Smooth muscle cell (in vitro differentiated cells): ENCODE measurements around the gene FAM83E. TPM values are rescaled to one million over a fixed set of nuclear protein-coding genes. Genes with fewer than 3 reads are reported as not detected.

Experiments
- DNase-seq: peaks from one replicate; lab custom pipeline; 2025; ENCODE audit not compliant: unreplicated experiment; lab: John Stamatoyannopoulos, UW
- H2AFZ ChIP-seq: fragments of 200-600 bp; sonication (generic); 2 replicates; pipeline ENCODE4 v1.6.0; 2016; ENCODE audit warnings: antibody characterized with exemption, low read depth, mild to moderate bottlenecking
- H3F3A ChIP-seq: fragments of 200-600 bp; sonication (generic); 2 replicates; pipeline ENCODE4 v1.6.0; 2017; ENCODE audit warnings: antibody characterized with exemption, low read depth
- H3K27ac ChIP-seq: fragments of 200-600 bp; sonication (generic); 2 replicates; pipeline ENCODE4 v1.5.1; 2016; ENCODE audit warnings: low read depth, mild to moderate bottlenecking
- H3K27me3 ChIP-seq: fragments of 200-600 bp; sonication (generic); 2 replicates; pipeline ENCODE4 v1.6.1; 2016; ENCODE audit warnings: low read depth, mild to moderate bottlenecking
- H3K36me3 ChIP-seq: fragments of 200-600 bp; sonication (generic); 2 replicates; pipeline ENCODE4 v1.5.1; 2016; ENCODE audit warnings: low read depth
- H3K4me1 ChIP-seq: fragments of 200-600 bp; sonication (generic); 2 replicates; pipeline ENCODE4 v1.5.1; 2016; ENCODE audit warnings: low read depth
- H3K4me2 ChIP-seq: fragments of 200-600 bp; sonication (generic); 2 replicates; pipeline ENCODE4 v1.6.0; 2016; ENCODE audit warnings: mild to moderate bottlenecking
- H3K4me3 ChIP-seq: fragments of 200-600 bp; sonication (generic); 2 replicates; pipeline ENCODE4 v1.5.1; 2016; ENCODE audit warnings: mild to moderate bottlenecking
- H3K79me2 ChIP-seq: fragments of 200-600 bp; sonication (generic); 2 replicates; pipeline ENCODE4 v1.6.0; 2016; ENCODE audit warnings: low read depth, mild to moderate bottlenecking
- H3K9ac ChIP-seq: fragments of 200-600 bp; sonication (generic); 2 replicates; pipeline ENCODE4 v1.6.0; 2016; ENCODE audit warnings: low read depth
- H3K9me3 ChIP-seq: fragments of 200-600 bp; sonication (generic); replicated peaks from 2 replicates; pipeline ENCODE4 v1.5.1; 2016; ENCODE audit warnings: low read depth
- H4K20me1 ChIP-seq: fragments of 200-600 bp; sonication (generic); 2 replicates; pipeline ENCODE4 v1.6.0; 2016; ENCODE audit warnings: low read depth
- CTCF ChIP-seq: fragments of 200-600 bp; sonication (generic); IDR thresholded peaks from 2 replicates; pipeline ENCODE4 v1.5.1; 2017; ENCODE audit warnings: borderline replicate concordance, mild to moderate bottlenecking, antibody characterized with exemption; ENCODE audit not compliant: insufficient read depth, poor library complexity, severe bottlenecking
- WGBS: methylation state at CpG from one replicate; pipeline ENCODE4 v1.1.7; 2016; ENCODE audit warnings: low lambda C conversion rate; 5-methylcytosine and 5-hydroxymethylcytosine counted together
- polyA plus RNA-seq: library from polyadenylated mRNA; unstranded; fragments of >200 nt; fragmentation: Nextera tagmentation; extraction: Ambion mirVana; gene quantifications from 2 replicates; pipeline ENCODE4 v1.2.1, GENCODE V29; 2016
- total RNA-seq: library from RNA; depleted of rRNA; stranded (reverse); fragments of >200 nt; gene quantifications from 2 replicates; pipeline ENCODE4 v1.2.3, GENCODE V29; 2014

The FAM83E gene
- total and polyA plus RNA-seq, 2 experiments from 2014 or later = 0.49 TPM

- no peaks in the 10 kb centered on the region for H3K36me3 ChIP-seq
- no peak for DNase-seq
- H3K9ac ChIP-seq = no peak overlapping the region
- peak overlapping the region; percentile 67 for H3K4me2 ChIP-seq
- no peak overlapping the region for H2AFZ ChIP-seq
- no peaks in the 10 kb centered on the region for H3K9me3 ChIP-seq
- H3K4me1 ChIP-seq = peaks cover 4% of the 10 kb centered on the region
- peaks cover 12% of the 10 kb centered on the region for H3F3A ChIP-seq
- no peak overlapping the region for H3K27ac ChIP-seq
- 53% methylated on average over 33 of the region's 33 CpGs for WGBS
- peak overlapping the region; percentile 16 for H3K4me3 ChIP-seq
- peaks cover 6% of the 10 kb centered on the region for H3K27me3 ChIP-seq
- no peaks in the 10 kb centered on the region for H3K79me2 ChIP-seq
- no peak for TF ChIP-seq CTCF
- H4K20me1 ChIP-seq = no peaks in the 10 kb centered on the region
These were observed 24.9 kb upstream of the FAM83E start for GRCh38 chr19:48639483-48640375.

GRCh38 chr19:48638831-48639381 is 24.0 kb upstream of the FAM83E start:
- H2AFZ ChIP-seq = no peak overlapping the region
- H3K27ac ChIP-seq = no peak overlapping the region
- no peak overlapping the region for H3K4me3 ChIP-seq
- WGBS = 81% methylated on average over 15 of the region's 16 CpGs
- H3K9me3 ChIP-seq = no peaks in the 10 kb centered on the region
- H3K36me3 ChIP-seq = no peaks in the 10 kb centered on the region
- H4K20me1 ChIP-seq = no peaks in the 10 kb centered on the region
- peaks cover 12% of the 10 kb centered on the region for H3F3A ChIP-seq
- H3K27me3 ChIP-seq = peaks cover 6% of the 10 kb centered on the region
- H3K4me1 ChIP-seq = peaks cover 4% of the 10 kb centered on the region
- TF ChIP-seq CTCF = no peak
- H3K9ac ChIP-seq = no peak overlapping the region
- H3K4me2 ChIP-seq = no peak overlapping the region
- no peak for DNase-seq
- H3K79me2 ChIP-seq = no peaks in the 10 kb centered on the region

GRCh38 chr19:48637948-48638830 is 23.3 kb upstream of the FAM83E start:
- peak; percentile 57 for DNase-seq
- Histone ChIP-seq H3K9me3 (no peaks in the 10 kb centered on the region), H3K4me3 (peak overlapping the region; percentile 60), H3K4me1 (peaks cover 4% of the 10 kb centered on the region), H3K9ac (peak overlapping the region; percentile 73), H2AFZ (peak overlapping the region; percentile 76), H3K36me3 (no peaks in the 10 kb centered on the region), H3F3A (peaks cover 12% of the 10 kb centered on the region), H3K27me3 (peaks cover 6% of the 10 kb centered on the region), H3K4me2 (peak overlapping the region; percentile 79), H3K79me2 (no peaks in the 10 kb centered on the region), H3K27ac (peak overlapping the region; percentile 65), H4K20me1 (no peaks in the 10 kb centered on the region)
- whole genome bisulfite sequencing = 13% methylated on average over 26 of the region's 29 CpGs
- no peak for TF ChIP-seq CTCF
